IMR-90 (cell line): ENCODE results near the gene DDR1. TPM values are rescaled to one million over a fixed set of nuclear protein-coding genes. Genes with fewer than 3 reads are reported as not detected.

ENCODE experiments used
- ATAC-seq: fragments of 200-7000 bp; cut with Tn5 transposase; 2 replicates; pipeline ENCODE4 v1.9.1; 2020; ENCODE audit warnings: low read depth, mild to moderate bottlenecking, moderate library complexity
- BruUV-seq: library from RNA; stranded (reverse); fragments of 400-500 nt; replicated peaks from 2 replicates; lab custom pipeline; 2021; lab: Mats Ljungman, UMichigan
- CTCF ChIA-PET: fragments of 300-600 bp; formaldehyde crosslinking; extraction: SDS; loops from one replicate; lab custom pipeline; 2021; ENCODE audit warnings: antibody characterized with exemption; lab: Yijun Ruan, JAX
- POLR2A ChIA-PET: fragments of 300-600 bp; sonication (Branson Sonifier 250); formaldehyde crosslinking; loops from one replicate; lab custom pipeline; 2022; ENCODE audit warnings: antibody characterized with exemption; ENCODE audit not compliant: unreplicated experiment; lab: Charles Lee
- DNase-seq: peaks from one replicate; pipeline ENCODE4 v3.0.0; 2013
- H2AFZ ChIP-seq: replicated peaks from 2 replicates; pipeline ENCODE3; 2013; ENCODE audit warnings: low read length, mild to moderate bottlenecking; ENCODE audit not compliant: poor library complexity
- H2AK5ac ChIP-seq: 2 replicates; pipeline ENCODE4 v1.6.1; 2013; ENCODE audit warnings: low read depth, low read length, inconsistent platforms
- H2AK9ac ChIP-seq: replicated peaks from 2 replicates; pipeline ENCODE3; 2013; ENCODE audit warnings: mild to moderate bottlenecking, low read depth, low read length, moderate library complexity; ENCODE audit not compliant: poor library complexity
- H2BK120ac ChIP-seq: 2 replicates; pipeline ENCODE4 v1.6.1; 2013; ENCODE audit warnings: low read depth, low read length, inconsistent platforms
- H2BK15ac ChIP-seq: 3 replicates; pipeline ENCODE4 v1.6.1; 2013; ENCODE audit warnings: low read depth, low read length, inconsistent platforms
- H2BK20ac ChIP-seq: 2 replicates; pipeline ENCODE4 v1.6.1; 2013; ENCODE audit warnings: low read depth, mild to moderate bottlenecking, inconsistent platforms, low read length, moderate library complexity
- H2BK5ac ChIP-seq: 2 replicates; pipeline ENCODE4 v1.6.1; 2013; ENCODE audit warnings: mild to moderate bottlenecking, low read depth, low read length, inconsistent platforms; ENCODE audit not compliant: poor library complexity, severe bottlenecking
- H3K14ac ChIP-seq: replicated peaks from 2 replicates; pipeline ENCODE4 v1.6.1; 2013; ENCODE audit warnings: low read depth, low read length, inconsistent platforms
- H3K18ac ChIP-seq: 2 replicates; pipeline ENCODE4 v1.6.1; 2013; ENCODE audit warnings: low read depth, low read length, control low read depth
- H3K23ac ChIP-seq: 2 replicates; pipeline ENCODE4 v1.6.1; 2013; ENCODE audit warnings: low read depth, low read length, inconsistent platforms
- H3K27ac ChIP-seq: 2 replicates; pipeline ENCODE4 v1.5.1; 2013; ENCODE audit warnings: mild to moderate bottlenecking, control low read depth, low read length; ENCODE audit not compliant: insufficient read depth
- H3K27me3 ChIP-seq: 2 replicates; pipeline ENCODE4 v1.6.1; 2013; ENCODE audit warnings: low read length; ENCODE audit not compliant: control insufficient read depth, insufficient read depth
- H3K36me3 ChIP-seq: 2 replicates; pipeline ENCODE4 v1.6.1; 2013; ENCODE audit warnings: low read length, mixed read lengths; ENCODE audit not compliant: control insufficient read depth, insufficient read depth
- H3K4ac ChIP-seq: 2 replicates; pipeline ENCODE4 v1.6.1; 2013; ENCODE audit warnings: low read depth, low read length, inconsistent platforms
- H3K4me1 ChIP-seq: 2 replicates; pipeline ENCODE4 v1.6.1; 2013; ENCODE audit warnings: low read length, mixed read lengths; ENCODE audit not compliant: control insufficient read depth, insufficient read depth
- H3K4me2 ChIP-seq: 2 replicates; pipeline ENCODE4 v1.6.1; 2013; ENCODE audit warnings: low read depth, mild to moderate bottlenecking, control low read depth, low read length, moderate library complexity
- H3K4me3 ChIP-seq: 2 replicates; pipeline ENCODE4 v1.5.1; 2013; ENCODE audit warnings: low read depth, mild to moderate bottlenecking, control low read depth, low read length, moderate library complexity; ENCODE audit not compliant: insufficient read depth
- H3K56ac ChIP-seq: 2 replicates; pipeline ENCODE4 v1.6.1; 2013; ENCODE audit warnings: low read length, inconsistent platforms; ENCODE audit not compliant: insufficient read depth; ENCODE audit errors: extremely low read depth
- H3K79me1 ChIP-seq, 2 experiments: 2 replicates each; pipeline ENCODE4 v1.6.1; 2013; ENCODE audit warnings: low read length in 2 of 2, inconsistent platforms in 1 of 2, low read depth in 1 of 2
- H3K9ac ChIP-seq: 2 replicates; pipeline ENCODE4 v1.6.1; 2013; ENCODE audit warnings: low read depth, low read length, control low read depth
- H3K9me1 ChIP-seq: 2 replicates; pipeline ENCODE4 v1.6.1; 2013; ENCODE audit warnings: low read length, inconsistent platforms; ENCODE audit not compliant: insufficient read depth
- H3K9me3 ChIP-seq: 2 replicates; pipeline ENCODE4 v1.6.1; 2013; ENCODE audit warnings: low read length; ENCODE audit not compliant: control insufficient read depth, insufficient read depth
- H4K20me1 ChIP-seq: 2 replicates; pipeline ENCODE4 v1.6.1; 2013; ENCODE audit warnings: low read length, inconsistent platforms; ENCODE audit not compliant: insufficient read depth
- H4K5ac ChIP-seq: 2 replicates; pipeline ENCODE4 v1.6.1; 2013; ENCODE audit warnings: mild to moderate bottlenecking, low read depth, low read length, control low read depth
- H4K8ac ChIP-seq, 2 experiments: 2 replicates each; pipeline ENCODE4 v1.6.1; 2013; ENCODE audit warnings: low read depth in 2 of 2, low read length in 2 of 2, control low read depth in 1 of 2, inconsistent platforms in 1 of 2
- H4K91ac ChIP-seq: 2 replicates; pipeline ENCODE4 v1.6.1; 2013; ENCODE audit warnings: low read depth, low read length, inconsistent platforms; ENCODE audit not compliant: insufficient read depth
- BHLHE40 ChIP-seq: fragments of 150-350 bp; IDR thresholded peaks from 2 replicates; pipeline ENCODE4 v1.6.1; 2016; ENCODE audit warnings: mild to moderate bottlenecking, low read depth, low read length
- CEBPB ChIP-seq: IDR thresholded peaks from 2 replicates; pipeline ENCODE4 v1.6.1; 2012; ENCODE audit warnings: low read depth, low read length, improper control_type of control experiment
- CHD1 ChIP-seq: IDR thresholded peaks from 2 replicates; pipeline ENCODE4 v1.6.1; 2012; ENCODE audit warnings: low read depth, low read length, improper control_type of control experiment
- FOS ChIP-seq: fragments of 150-350 bp; IDR thresholded peaks from 2 replicates; pipeline ENCODE4 v1.6.1; 2016; ENCODE audit warnings: low read depth, low read length
- MAFK ChIP-seq: IDR thresholded peaks from 2 replicates; pipeline ENCODE4 v1.6.1; 2012; ENCODE audit warnings: low read depth, low read length, improper control_type of control experiment
- MAZ ChIP-seq: IDR thresholded peaks from 2 replicates; pipeline ENCODE4 v1.6.1; 2012; ENCODE audit warnings: low read depth, mild to moderate bottlenecking, low read length, improper control_type of control experiment, moderate library complexity, borderline replicate concordance
- MXI1 ChIP-seq: IDR thresholded peaks from 2 replicates; pipeline ENCODE4 v1.6.1; 2012; ENCODE audit warnings: low read depth, mild to moderate bottlenecking, low read length, moderate library complexity, borderline replicate concordance
- POLR2A ChIP-seq: IDR thresholded peaks from 2 replicates; pipeline ENCODE4 v1.6.1; 2012; ENCODE audit warnings: mild to moderate bottlenecking, low read depth, low read length
- RAD21 ChIP-seq: IDR thresholded peaks from 2 replicates; pipeline ENCODE4 v1.6.1; 2012; ENCODE audit warnings: low read length, improper control_type of control experiment
- RCOR1 ChIP-seq: IDR thresholded peaks from 2 replicates; pipeline ENCODE4 v1.6.1; 2012; ENCODE audit warnings: mild to moderate bottlenecking, low read length, improper control_type of control experiment; ENCODE audit not compliant: insufficient replicate concordance
- RFX5 ChIP-seq: IDR thresholded peaks from 2 replicates; pipeline ENCODE4 v1.8.0; 2012; ENCODE audit warnings: low read depth, mild to moderate bottlenecking, low read length, moderate library complexity
- SMC3 ChIP-seq: fragments of 150-350 bp; IDR thresholded peaks from 2 replicates; pipeline ENCODE4 v1.6.1; 2016; ENCODE audit warnings: low read depth, mild to moderate bottlenecking, antibody characterized with exemption, low read length, moderate library complexity
- WGBS, 2 experiments: methylation state at CpG; one replicate each; pipeline versions ENCODE4 v1.1.5 to v1.1.7; 2013; ENCODE audit warnings: missing lambda C conversion rate in 2 of 2; ENCODE audit not compliant: insufficient read length in 1 of 2; ENCODE audit errors: extremely low coverage in 2 of 2; 5-methylcytosine and 5-hydroxymethylcytosine counted together
- dilution Hi-C: fragments of 300-500 bp; cut with HindIII; formaldehyde crosslinking; loops from one replicate; pipeline ENCODE4 v1.14.3; 2018; ENCODE audit warnings: low sequenced_read_pairs; ENCODE audit not compliant: unreplicated experiment
- in situ Hi-C: fragments of 300-500 bp; cut with MboI; formaldehyde crosslinking; loops from 3 replicates; pipeline ENCODE4 v1.14.3; 2019; ENCODE audit warnings: low sequenced_read_pairs, inconsistent platforms, mixed read lengths
- intact Hi-C: fragments of 100-400 bp; cut with micrococcal nuclease; formaldehyde crosslinking; loops from 2 replicates; pipeline ENCODE4 v1.10.0; 2022
- polyA plus RNA-seq, 3 experiments: library from polyadenylated mRNA; depleted of rRNA; stranded (reverse); fragments of >200 nt; gene quantifications; 2 replicates each; pipeline ENCODE4 v1.2.3, GENCODE V29; 2012; ENCODE audit warnings: low replicate concordance in 1 of 3
- total RNA-seq: library from RNA; depleted of rRNA; stranded (reverse); fragments of >200 nt; gene quantifications from 2 replicates; pipeline ENCODE4 v1.2.3, GENCODE V29; 2012
- TF ChIP-seq, protein P1 (sequence below): conservative IDR thresholded peaks from 2 replicates; pipeline ENCODE4 v1.5.1; 2012; ENCODE audit warnings: mild to moderate bottlenecking, low read depth, low read length, improper control_type of control experiment
- TF ChIP-seq, protein P2 (sequence below): fragments of 150-350 bp; IDR thresholded peaks from 2 replicates; pipeline ENCODE4 v1.6.1; 2017; ENCODE audit warnings: mild to moderate bottlenecking, antibody characterized with exemption, low read length, low read depth
- TF ChIP-seq, protein P3 (sequence below): fragments of 150-350 bp; IDR thresholded peaks from 2 replicates; pipeline ENCODE4 v1.6.1; 2016; ENCODE audit warnings: low read depth, mild to moderate bottlenecking, low read length, moderate library complexity, borderline replicate concordance

DDR1 gene
- total and polyA plus RNA-seq, 2 of the 4 experiments (the other 2 are of a cell fraction): 5.6 to 19.6 TPM

DNA sequence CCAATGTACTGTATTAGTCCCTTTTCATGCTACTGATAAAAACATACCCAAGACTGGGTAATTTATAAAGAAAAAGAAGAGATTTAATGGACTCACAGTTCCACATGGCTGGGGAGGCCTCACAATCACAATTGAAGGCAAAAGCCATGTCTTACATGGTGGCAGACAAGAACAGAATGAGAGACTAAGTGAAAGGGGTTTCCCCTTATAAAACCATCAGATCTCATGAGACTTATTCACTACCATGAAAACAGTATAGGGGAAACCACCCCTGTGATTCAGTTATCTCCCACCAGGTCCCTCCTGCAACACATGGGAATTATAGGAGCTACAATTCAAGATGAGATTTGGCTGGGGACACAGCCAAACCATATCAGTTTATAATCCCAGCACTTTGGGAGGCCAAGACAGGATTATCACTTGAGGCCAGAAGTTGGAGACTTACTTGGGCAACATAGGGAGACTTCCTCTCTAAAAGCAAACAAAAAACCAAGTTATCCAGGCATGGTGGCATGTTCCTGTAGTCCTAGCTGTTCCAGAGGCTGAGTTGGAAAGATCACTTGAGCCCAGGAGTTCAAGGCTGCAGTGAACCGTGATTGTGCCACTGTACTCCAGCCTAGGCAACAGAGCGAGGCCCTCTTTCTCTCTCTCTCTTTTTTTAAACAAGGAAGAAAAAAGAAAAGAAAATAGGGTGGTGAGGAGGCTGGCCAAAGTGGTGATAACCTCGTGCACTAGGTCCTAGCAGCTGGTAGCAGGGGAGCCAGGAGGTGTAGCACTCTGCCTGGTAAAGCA, 22.9 kb upstream of the DDR1 start:
- POLR2A ChIA-PET: interaction anchor here (0.5 kb wide), 1 partner anchor 215 kb away, joined by 4 read pairs; no protein-coding TSS in a partner anchor
- Histone ChIP-seq H2AK9ac (no peak overlapping the region), H3K9me1 (0 out of 2 replicates have a peak, but pooled peaks cover 4% of the 10 kb centered on the region), H3K9me3 (peaks cover 2% of the 10 kb centered on the region; the same call in 1 of the 2 replicates), H2BK5ac (no peak overlapping the region), H3K4me3 (no peak overlapping the region), H3K14ac (no peak overlapping the region), H3K4ac (no peak overlapping the region), H3K4me1 (no peaks in the 10 kb centered on the region; the same call in 1 of the 2 replicates), H2AK5ac (no peak overlapping the region), H4K20me1 (no peaks in the 10 kb centered on the region), H2BK20ac (no peak overlapping the region), H3K79me1 (no peaks in the 10 kb centered on the region), H2BK15ac (no peak overlapping the region), H3K9ac (no peak overlapping the region), H3K18ac (no peak overlapping the region), H4K8ac (no peak overlapping the region), H3K36me3 (no peaks in the 10 kb centered on the region), H3K23ac (no peak overlapping the region), H3K4me2 (no peak overlapping the region), H3K27ac (no peak overlapping the region), H2BK120ac (no peak overlapping the region), H3K27me3 (peaks cover 25% of the 10 kb centered on the region), H4K91ac (no peak overlapping the region), H2AFZ (no peak overlapping the region), H4K5ac (no peak overlapping the region), H3K56ac (no peak overlapping the region)
- DNase-seq: no peak
- CTCF ChIA-PET: interaction anchor here (1.2 kb wide), 1 partner anchor 33 kb away, joined by 4 read pairs; no protein-coding TSS in a partner anchor
- ATAC-seq: no peak
- in situ Hi-C loops: no loop called here
- 20% methylated on average over 1 of the region's 3 CpGs; no CpG with 5 or more reads in 1 of the 2 experiments for WGBS, 2 experiments
- dilution Hi-C loops: no loop called here
- intact Hi-C loops: no loop called here
- BruUV-seq: no TSS peak
- TF ChIP-seq MAFK (no peak), RAD21 (no peak), RFX5 (no peak), POLR2A (no peak), BHLHE40 (no peak), SMC3 (no peak), RCOR1 (no peak), CEBPB (no peak), FOS (no peak), MAZ (no peak), MXI1 (no peak), CHD1 (no peak)
- TF ChIP-seq, protein P1, sequence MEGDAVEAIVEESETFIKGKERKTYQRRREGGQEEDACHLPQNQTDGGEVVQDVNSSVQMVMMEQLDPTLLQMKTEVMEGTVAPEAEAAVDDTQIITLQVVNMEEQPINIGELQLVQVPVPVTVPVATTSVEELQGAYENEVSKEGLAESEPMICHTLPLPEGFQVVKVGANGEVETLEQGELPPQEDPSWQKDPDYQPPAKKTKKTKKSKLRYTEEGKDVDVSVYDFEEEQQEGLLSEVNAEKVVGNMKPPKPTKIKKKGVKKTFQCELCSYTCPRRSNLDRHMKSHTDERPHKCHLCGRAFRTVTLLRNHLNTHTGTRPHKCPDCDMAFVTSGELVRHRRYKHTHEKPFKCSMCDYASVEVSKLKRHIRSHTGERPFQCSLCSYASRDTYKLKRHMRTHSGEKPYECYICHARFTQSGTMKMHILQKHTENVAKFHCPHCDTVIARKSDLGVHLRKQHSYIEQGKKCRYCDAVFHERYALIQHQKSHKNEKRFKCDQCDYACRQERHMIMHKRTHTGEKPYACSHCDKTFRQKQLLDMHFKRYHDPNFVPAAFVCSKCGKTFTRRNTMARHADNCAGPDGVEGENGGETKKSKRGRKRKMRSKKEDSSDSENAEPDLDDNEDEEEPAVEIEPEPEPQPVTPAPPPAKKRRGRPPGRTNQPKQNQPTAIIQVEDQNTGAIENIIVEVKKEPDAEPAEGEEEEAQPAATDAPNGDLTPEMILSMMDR: no peak
- TF ChIP-seq, protein P2, sequence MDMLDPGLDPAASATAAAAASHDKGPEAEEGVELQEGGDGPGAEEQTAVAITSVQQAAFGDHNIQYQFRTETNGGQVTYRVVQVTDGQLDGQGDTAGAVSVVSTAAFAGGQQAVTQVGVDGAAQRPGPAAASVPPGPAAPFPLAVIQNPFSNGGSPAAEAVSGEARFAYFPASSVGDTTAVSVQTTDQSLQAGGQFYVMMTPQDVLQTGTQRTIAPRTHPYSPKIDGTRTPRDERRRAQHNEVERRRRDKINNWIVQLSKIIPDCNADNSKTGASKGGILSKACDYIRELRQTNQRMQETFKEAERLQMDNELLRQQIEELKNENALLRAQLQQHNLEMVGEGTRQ: no peak
- TF ChIP-seq, protein P3, sequence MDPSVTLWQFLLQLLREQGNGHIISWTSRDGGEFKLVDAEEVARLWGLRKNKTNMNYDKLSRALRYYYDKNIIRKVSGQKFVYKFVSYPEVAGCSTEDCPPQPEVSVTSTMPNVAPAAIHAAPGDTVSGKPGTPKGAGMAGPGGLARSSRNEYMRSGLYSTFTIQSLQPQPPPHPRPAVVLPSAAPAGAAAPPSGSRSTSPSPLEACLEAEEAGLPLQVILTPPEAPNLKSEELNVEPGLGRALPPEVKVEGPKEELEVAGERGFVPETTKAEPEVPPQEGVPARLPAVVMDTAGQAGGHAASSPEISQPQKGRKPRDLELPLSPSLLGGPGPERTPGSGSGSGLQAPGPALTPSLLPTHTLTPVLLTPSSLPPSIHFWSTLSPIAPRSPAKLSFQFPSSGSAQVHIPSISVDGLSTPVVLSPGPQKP: no peak
